Smooth muscle cell (in vitro differentiated cells): ENCODE results near the gene NKAPD1. TPM values are rescaled to one million over a fixed set of nuclear protein-coding genes. Genes with fewer than 3 reads are reported as not detected.
A peak's percentile ranks its signal among the peaks of the same experiment; 100 is the strongest.

Experiments
- DNase-seq: peaks from one replicate; lab custom pipeline; 2025; ENCODE audit not compliant: unreplicated experiment; lab: John Stamatoyannopoulos, UW
- H2AFZ ChIP-seq: fragments of 200-600 bp; sonication (generic); 2 replicates; pipeline ENCODE4 v1.6.0; 2016; ENCODE audit warnings: antibody characterized with exemption, low read depth, mild to moderate bottlenecking
- H3F3A ChIP-seq: fragments of 200-600 bp; sonication (generic); 2 replicates; pipeline ENCODE4 v1.6.0; 2017; ENCODE audit warnings: antibody characterized with exemption, low read depth
- H3K27ac ChIP-seq: fragments of 200-600 bp; sonication (generic); 2 replicates; pipeline ENCODE4 v1.5.1; 2016; ENCODE audit warnings: low read depth, mild to moderate bottlenecking
- H3K27me3 ChIP-seq: fragments of 200-600 bp; sonication (generic); 2 replicates; pipeline ENCODE4 v1.6.1; 2016; ENCODE audit warnings: low read depth, mild to moderate bottlenecking
- H3K36me3 ChIP-seq: fragments of 200-600 bp; sonication (generic); 2 replicates; pipeline ENCODE4 v1.5.1; 2016; ENCODE audit warnings: low read depth
- H3K4me1 ChIP-seq: fragments of 200-600 bp; sonication (generic); 2 replicates; pipeline ENCODE4 v1.5.1; 2016; ENCODE audit warnings: low read depth
- H3K4me2 ChIP-seq: fragments of 200-600 bp; sonication (generic); 2 replicates; pipeline ENCODE4 v1.6.0; 2016; ENCODE audit warnings: mild to moderate bottlenecking
- H3K4me3 ChIP-seq: fragments of 200-600 bp; sonication (generic); 2 replicates; pipeline ENCODE4 v1.5.1; 2016; ENCODE audit warnings: mild to moderate bottlenecking
- H3K79me2 ChIP-seq: fragments of 200-600 bp; sonication (generic); 2 replicates; pipeline ENCODE4 v1.6.0; 2016; ENCODE audit warnings: low read depth, mild to moderate bottlenecking
- H3K9ac ChIP-seq: fragments of 200-600 bp; sonication (generic); 2 replicates; pipeline ENCODE4 v1.6.0; 2016; ENCODE audit warnings: low read depth
- H3K9me3 ChIP-seq: fragments of 200-600 bp; sonication (generic); replicated peaks from 2 replicates; pipeline ENCODE4 v1.5.1; 2016; ENCODE audit warnings: low read depth
- H4K20me1 ChIP-seq: fragments of 200-600 bp; sonication (generic); 2 replicates; pipeline ENCODE4 v1.6.0; 2016; ENCODE audit warnings: low read depth
- CTCF ChIP-seq: fragments of 200-600 bp; sonication (generic); IDR thresholded peaks from 2 replicates; pipeline ENCODE4 v1.5.1; 2017; ENCODE audit warnings: borderline replicate concordance, mild to moderate bottlenecking, antibody characterized with exemption; ENCODE audit not compliant: insufficient read depth, poor library complexity, severe bottlenecking
- WGBS: methylation state at CpG from one replicate; pipeline ENCODE4 v1.1.7; 2016; ENCODE audit warnings: low lambda C conversion rate; 5-methylcytosine and 5-hydroxymethylcytosine counted together
- polyA plus RNA-seq: library from polyadenylated mRNA; unstranded; fragments of >200 nt; fragmentation: Nextera tagmentation; extraction: Ambion mirVana; gene quantifications from 2 replicates; pipeline ENCODE4 v1.2.1, GENCODE V29; 2016
- total RNA-seq: library from RNA; depleted of rRNA; stranded (reverse); fragments of >200 nt; gene quantifications from 2 replicates; pipeline ENCODE4 v1.2.3, GENCODE V29; 2014

The NKAPD1 gene
- total and polyA plus RNA-seq, 2 experiments from 2014 or later, result 16.2 to 19.9 TPM

DNA sequence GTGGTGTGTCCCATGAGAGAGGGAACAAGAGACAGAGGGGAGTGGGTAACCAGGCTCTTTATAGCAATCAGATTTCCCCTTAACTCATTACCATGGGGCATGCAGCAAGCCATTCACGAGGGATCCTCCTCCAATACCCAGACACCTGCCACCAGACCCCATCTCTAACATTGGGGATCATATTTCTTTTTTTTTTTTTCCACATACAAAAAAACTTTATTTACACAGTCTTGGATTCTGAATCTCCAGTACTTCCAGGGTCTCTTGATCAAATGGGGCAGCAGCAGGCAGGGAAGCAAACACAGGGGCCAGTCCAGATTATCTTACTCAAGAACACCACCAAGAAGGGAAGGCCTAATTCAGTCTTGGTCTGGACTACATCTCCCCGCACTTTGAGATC lies 44.6 kb upstream of the NKAPD1 start:
- H3K4me1 ChIP-seq, result peaks cover 5% of the 10 kb centered on the region
- H3K9me3 ChIP-seq, result no peaks in the 10 kb centered on the region
- no peak overlapping the region for H3K9ac ChIP-seq
- WGBS, result 100% methylated on average over 2 of the region's 2 CpGs
- H3K79me2 ChIP-seq, result peaks cover 12% of the 10 kb centered on the region
- H3K4me2 ChIP-seq, result no peak overlapping the region
- no peaks in the 10 kb centered on the region for H4K20me1 ChIP-seq
- no peak overlapping the region for H3K27ac ChIP-seq
- no peaks in the 10 kb centered on the region for H3F3A ChIP-seq
- TF ChIP-seq CTCF, result no peak
- H3K4me3 ChIP-seq, result no peak overlapping the region
- peaks cover 12% of the 10 kb centered on the region for H3K36me3 ChIP-seq
- no peak for DNase-seq
- no peak overlapping the region for H2AFZ ChIP-seq
- H3K27me3 ChIP-seq, result no peaks in the 10 kb centered on the region

DNA sequence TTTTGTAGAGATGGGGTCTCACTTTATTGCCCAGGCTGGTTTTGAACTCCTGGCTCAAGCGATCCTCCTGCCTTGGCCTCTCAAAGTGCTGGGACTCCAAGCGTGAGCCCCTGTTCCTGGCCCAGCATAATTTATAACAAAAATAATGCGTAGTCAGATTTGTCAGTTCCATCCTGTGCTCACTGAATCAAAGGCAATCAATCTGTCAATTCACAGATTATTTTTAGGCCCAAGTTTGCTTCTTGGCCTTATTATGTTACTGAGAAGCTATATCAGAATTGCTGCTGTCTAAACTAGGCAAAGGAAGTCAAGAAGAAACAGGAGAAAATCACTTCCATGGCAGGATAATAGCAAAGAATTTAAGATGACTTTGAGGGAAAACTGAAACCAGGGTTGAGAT lies 40.2 kb upstream of the NKAPD1 start:
- no peak overlapping the region for H3K4me2 ChIP-seq
- 96% methylated on average over 3 of the region's 3 CpGs for WGBS
- H3K9ac ChIP-seq, result no peak overlapping the region
- no peaks in the 10 kb centered on the region for H3K4me1 ChIP-seq
- no peak overlapping the region for H3K27ac ChIP-seq
- peaks cover 30% of the 10 kb centered on the region for H3K36me3 ChIP-seq
- H3K9me3 ChIP-seq, result no peaks in the 10 kb centered on the region
- H2AFZ ChIP-seq, result no peak overlapping the region
- no peak for TF ChIP-seq CTCF
- no peaks in the 10 kb centered on the region for H3K27me3 ChIP-seq
- no peaks in the 10 kb centered on the region for H4K20me1 ChIP-seq
- no peak for DNase-seq
- no peak overlapping the region for H3K4me3 ChIP-seq
- H3K79me2 ChIP-seq, result peaks cover 7% of the 10 kb centered on the region
- H3F3A ChIP-seq, result no peaks in the 10 kb centered on the region

DNA sequence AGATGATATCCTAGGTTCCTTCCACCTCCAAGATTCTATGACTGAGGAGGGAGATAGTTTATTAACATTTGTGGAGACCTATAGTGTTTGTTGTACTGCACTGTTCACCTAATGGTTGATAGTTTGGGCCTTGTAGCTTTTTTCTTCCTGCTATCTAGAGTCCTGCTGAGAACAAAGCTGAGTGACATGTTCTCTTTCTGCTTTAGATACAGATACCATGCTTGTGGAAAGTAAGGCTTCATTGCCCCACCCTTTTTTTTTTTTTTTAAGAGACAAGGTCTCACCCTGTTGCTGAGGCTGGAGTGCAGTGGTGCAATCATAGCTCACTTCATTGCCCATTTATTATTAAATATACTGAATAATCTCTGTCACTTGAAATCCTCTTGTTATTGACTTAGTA lies 36.6 kb upstream of the NKAPD1 start:
- H3K79me2 ChIP-seq, result peaks cover 3% of the 10 kb centered on the region
- no peak for TF ChIP-seq CTCF
- no peak overlapping the region for H3K27ac ChIP-seq
- H3F3A ChIP-seq, result no peaks in the 10 kb centered on the region
- H4K20me1 ChIP-seq, result no peaks in the 10 kb centered on the region
- no peaks in the 10 kb centered on the region for H3K27me3 ChIP-seq
- no peaks in the 10 kb centered on the region for H3K9me3 ChIP-seq
- no peak overlapping the region for H3K4me3 ChIP-seq
- no peaks in the 10 kb centered on the region for H3K4me1 ChIP-seq
- H2AFZ ChIP-seq, result no peak overlapping the region
- peaks cover 18% of the 10 kb centered on the region for H3K36me3 ChIP-seq
- no peak for DNase-seq
- H3K9ac ChIP-seq, result no peak overlapping the region
- no peak overlapping the region for H3K4me2 ChIP-seq

- DNase-seq, result no peak
- Histone ChIP-seq H3K36me3 (peaks cover 43% of the 10 kb centered on the region), H3K27me3 (no peaks in the 10 kb centered on the region), H3F3A (no peaks in the 10 kb centered on the region), H3K79me2 (no peaks in the 10 kb centered on the region), H4K20me1 (no peaks in the 10 kb centered on the region), H3K27ac (peak overlapping the region; percentile 48), H3K4me3 (no peak overlapping the region), H3K4me2 (no peak overlapping the region), H3K9ac (no peak overlapping the region), H3K4me1 (no peaks in the 10 kb centered on the region), H2AFZ (no peak overlapping the region), H3K9me3 (no peaks in the 10 kb centered on the region)
- no peak for TF ChIP-seq CTCF
- WGBS, result 52% methylated on average over 6 of the region's 6 CpGs
Measured at GRCh38 chr11:112042161-112042960, 31.7 kb upstream of the NKAPD1 start.
